ENCODE data around the gene KLHL42. TPM values are rescaled to one million over a fixed set of nuclear protein-coding genes. Genes with fewer than 3 reads are reported as not detected.

The KLHL42 gene
- total and polyA plus RNA-seq, 2 donors from 2014 or later, result 6.6 to 21.2 TPM

DNA sequence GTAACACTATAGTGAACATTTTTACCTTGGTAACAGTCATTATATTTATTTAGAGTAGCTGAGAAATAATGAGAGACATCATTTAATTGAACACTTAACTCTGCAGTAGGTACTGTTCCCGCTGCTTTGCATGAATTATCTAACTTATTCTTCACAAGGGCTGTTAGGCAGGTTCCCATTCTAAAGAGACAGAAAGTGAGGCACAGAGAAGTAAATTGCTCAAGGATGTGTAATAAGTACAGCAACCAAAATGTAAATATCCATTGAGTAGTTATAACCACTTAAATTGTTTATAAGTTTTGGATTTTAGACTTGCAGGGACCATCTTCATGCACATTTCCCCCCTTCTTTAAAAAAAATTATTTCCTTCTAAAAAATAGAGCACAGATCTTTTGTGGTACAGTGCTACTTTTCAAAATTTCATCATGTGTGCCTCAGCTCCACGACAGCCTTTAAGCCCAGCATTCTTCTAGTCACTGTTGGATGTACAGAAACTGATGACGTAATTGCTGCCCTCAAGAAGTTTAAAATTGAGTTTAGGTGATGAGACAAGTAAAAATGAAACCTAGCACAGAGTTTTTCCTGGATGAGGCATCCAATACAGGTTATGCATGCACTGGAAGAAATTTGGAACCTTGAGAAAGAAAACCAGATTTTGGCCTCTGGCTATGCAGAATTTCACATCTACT lies 6.0 kb downstream of the KLHL42 start:
- Histone ChIP-seq H3K27ac (ENCODE audit: low read depth in 2 of 2, low read length in 2 of 2) (no peak overlapping the region), H3K36me3 (ENCODE audit: control insufficient read depth in 2 of 3, insufficient read depth in 3 of 3, low read length in 3 of 3) (no peaks in the 10 kb centered on the region), H3K9me3 (ENCODE audit: control insufficient read depth in 2 of 3, insufficient read depth in 1 of 3, low read length in 3 of 3) (no peaks in the 10 kb centered on the region), H3K9ac (ENCODE audit: low read length in 3 of 3) (no peak overlapping the region), H3K4me1 (ENCODE audit: control insufficient read depth in 2 of 3, insufficient read depth in 2 of 3, low read depth in 1 of 3, low read length in 3 of 3) (peaks cover 3 to 5% (median 4%) of the 10 kb centered on the region in 3 donors), H3K27me3 (ENCODE audit: control insufficient read depth, insufficient read depth, low read length) (no peaks in the 10 kb centered on the region), H3K4me3 (ENCODE audit: low read length in 3 of 3) (no peak overlapping the region)
- FAIRE-seq (no peak), DNase-seq (no peak)
- intact Hi-C loops (cut with DNase I), result no loop called here
- TF ChIP-seq, protein P1, sequence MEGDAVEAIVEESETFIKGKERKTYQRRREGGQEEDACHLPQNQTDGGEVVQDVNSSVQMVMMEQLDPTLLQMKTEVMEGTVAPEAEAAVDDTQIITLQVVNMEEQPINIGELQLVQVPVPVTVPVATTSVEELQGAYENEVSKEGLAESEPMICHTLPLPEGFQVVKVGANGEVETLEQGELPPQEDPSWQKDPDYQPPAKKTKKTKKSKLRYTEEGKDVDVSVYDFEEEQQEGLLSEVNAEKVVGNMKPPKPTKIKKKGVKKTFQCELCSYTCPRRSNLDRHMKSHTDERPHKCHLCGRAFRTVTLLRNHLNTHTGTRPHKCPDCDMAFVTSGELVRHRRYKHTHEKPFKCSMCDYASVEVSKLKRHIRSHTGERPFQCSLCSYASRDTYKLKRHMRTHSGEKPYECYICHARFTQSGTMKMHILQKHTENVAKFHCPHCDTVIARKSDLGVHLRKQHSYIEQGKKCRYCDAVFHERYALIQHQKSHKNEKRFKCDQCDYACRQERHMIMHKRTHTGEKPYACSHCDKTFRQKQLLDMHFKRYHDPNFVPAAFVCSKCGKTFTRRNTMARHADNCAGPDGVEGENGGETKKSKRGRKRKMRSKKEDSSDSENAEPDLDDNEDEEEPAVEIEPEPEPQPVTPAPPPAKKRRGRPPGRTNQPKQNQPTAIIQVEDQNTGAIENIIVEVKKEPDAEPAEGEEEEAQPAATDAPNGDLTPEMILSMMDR (IDR thresholded peaks at IDR 0.05; ENCODE audit: borderline replicate concordance, extremely low read depth, insufficient read depth), result no peak

DNA sequence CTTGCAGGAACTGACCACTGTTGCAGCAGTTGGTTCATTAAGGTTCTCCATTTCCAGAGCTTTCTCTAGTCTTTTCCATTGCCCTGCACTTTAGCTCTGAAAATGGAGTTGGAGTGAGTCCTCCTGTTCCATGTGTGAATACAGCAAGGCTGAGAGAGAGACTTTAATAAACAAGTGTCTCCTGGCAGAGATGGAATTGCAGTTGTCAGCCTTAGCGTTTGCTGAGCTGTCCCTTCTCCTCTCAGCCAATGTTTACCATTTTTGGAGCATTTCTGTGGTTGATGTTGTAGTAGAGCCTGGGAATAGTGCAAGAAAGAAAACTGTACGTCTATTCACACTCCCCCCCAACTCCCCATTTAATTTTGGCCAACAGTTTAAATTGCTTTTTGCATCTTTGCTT lies 7.5 kb downstream of the KLHL42 start:
- FAIRE-seq, result no peak
- no peak for DNase-seq
- TF ChIP-seq, protein P1 (IDR thresholded peaks at IDR 0.05; ENCODE audit: borderline replicate concordance, extremely low read depth, insufficient read depth), result no peak

DNA sequence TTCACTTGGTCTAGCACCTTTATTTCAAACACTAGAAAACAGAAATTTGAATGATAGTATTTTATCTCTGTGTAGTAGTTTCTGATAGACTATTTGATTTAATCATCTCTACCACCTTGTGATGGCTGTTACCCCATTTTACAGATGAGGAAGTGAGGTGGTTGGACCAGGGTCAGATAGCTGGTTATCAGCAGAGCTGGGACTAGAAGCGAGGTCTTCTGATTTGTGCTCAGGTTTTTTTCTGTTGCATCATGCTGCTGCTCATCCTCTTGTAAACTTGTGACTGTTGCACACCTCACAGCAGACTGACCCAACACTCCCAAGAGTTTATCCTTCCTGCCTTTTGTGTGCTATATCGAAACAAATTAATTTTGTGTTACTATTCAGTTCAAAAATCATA lies 10.1 kb downstream of the KLHL42 start:
- Histone ChIP-seq H3K36me3 (ENCODE audit: control insufficient read depth in 2 of 3, insufficient read depth in 3 of 3, low read length in 3 of 3) (peaks cover 0 to 23% (median 5%) of the 10 kb centered on the region in 3 donors), H3K27ac (ENCODE audit: low read depth in 2 of 2, low read length in 2 of 2) (no peak overlapping the region), H3K27me3 (ENCODE audit: control insufficient read depth, insufficient read depth, low read length) (no peaks in the 10 kb centered on the region), H3K9ac (ENCODE audit: low read length in 3 of 3) (no peak overlapping the region), H3K9me3 (ENCODE audit: control insufficient read depth in 2 of 3, insufficient read depth in 1 of 3, low read length in 3 of 3) (no peaks in the 10 kb centered on the region), H3K4me3 (ENCODE audit: low read length in 3 of 3) (no peak overlapping the region), H3K4me1 (ENCODE audit: control insufficient read depth in 2 of 3, insufficient read depth in 2 of 3, low read depth in 1 of 3, low read length in 3 of 3) (no peaks in the 10 kb centered on the region)
- intact Hi-C loops (cut with DNase I), result no loop called here
- TF ChIP-seq, protein P1 (IDR thresholded peaks at IDR 0.05; ENCODE audit: borderline replicate concordance, extremely low read depth, insufficient read depth), result no peak
- no peak for FAIRE-seq
- no peak for DNase-seq

More for the DNA sequence above, 7.5 kb downstream of the KLHL42 start:
- Histone ChIP-seq H3K9me3 (ENCODE audit: control insufficient read depth in 2 of 3, insufficient read depth in 1 of 3, low read length in 3 of 3) (no peaks in the 10 kb centered on the region), H3K9ac (ENCODE audit: low read length in 3 of 3) (no peak overlapping the region), H3K4me1 (ENCODE audit: control insufficient read depth in 2 of 3, insufficient read depth in 2 of 3, low read depth in 1 of 3, low read length in 3 of 3) (no peaks in the 10 kb centered on the region), H3K36me3 (ENCODE audit: control insufficient read depth in 2 of 3, insufficient read depth in 3 of 3, low read length in 3 of 3) (peaks cover 0 to 7% (median 2%) of the 10 kb centered on the region in 3 donors), H3K27me3 (ENCODE audit: control insufficient read depth, insufficient read depth, low read length) (no peaks in the 10 kb centered on the region), H3K4me3 (ENCODE audit: low read length in 3 of 3) (no peak overlapping the region), H3K27ac (ENCODE audit: low read depth in 2 of 2, low read length in 2 of 2) (no peak overlapping the region)
- intact Hi-C loops (cut with DNase I), result no loop called here
